Measurements from ENCODE around the gene DLK2.

GRCh38 chr6:43460032-43460431, 4.7 kb upstream of the DLK2 start:
- TF ChIP-seq CTCF (IDR thresholded peaks at IDR 0.05 in 4 of 5, conservative IDR thresholded peaks at IDR 0.05 in 1 of 5) (no peak), POLR2A (IDR thresholded peaks at IDR 0.05) (no peak)
